NOMO-1 treated with dmso at 0.1 percent for 144 hours (cell line): ENCODE results near the gene THRB.

Experiments
- DNase-seq: peaks from one replicate; lab custom pipeline; 2025; ENCODE audit not compliant: unreplicated experiment; lab: John Stamatoyannopoulos, UW

The THRB gene

GRCh38 chr3:24278543-24278942 is 216.1 kb downstream of the THRB start:
- no peak for DNase-seq

- no peak for DNase-seq
These were observed 221.2 kb downstream of the THRB start for GRCh38 chr3:24273491-24273890.

- DNase-seq, result no peak
These were observed 221.8 kb downstream of the THRB start for GRCh38 chr3:24272875-24273274.

GRCh38 chr3:24272408-24272807 is 222.2 kb downstream of the THRB start:
- no peak for DNase-seq

GRCh38 chr3:24271228-24271627 is 223.4 kb downstream of the THRB start:
- DNase-seq, result no peak

GRCh38 chr3:24270744-24271143 is 223.9 kb downstream of the THRB start:
- DNase-seq, result no peak

- no peak for DNase-seq
These were observed 224.4 kb downstream of the THRB start for GRCh38 chr3:24270204-24270691.

GRCh38 chr3:24264748-24265158 is 229.9 kb downstream of the THRB start:
- no peak for DNase-seq

GRCh38 chr3:24264011-24264410 is 230.6 kb downstream of the THRB start:
- no peak for DNase-seq

- no peak for DNase-seq
These were observed 231.5 kb downstream of the THRB start for GRCh38 chr3:24263069-24263668.

- no peak for DNase-seq
These were observed 233.1 kb downstream of the THRB start for GRCh38 chr3:24261521-24261920.

- no peak for DNase-seq
These were observed 234.6 kb downstream of the THRB start for GRCh38 chr3:24259901-24260512.

- no peak for DNase-seq
These were observed 235.7 kb downstream of the THRB start for GRCh38 chr3:24258727-24259600.

GRCh38 chr3:24258260-24258659 is 236.4 kb downstream of the THRB start:
- DNase-seq, result no peak

- DNase-seq, result no peak
These were observed 239.2 kb downstream of the THRB start for GRCh38 chr3:24255414-24255813.

GRCh38 chr3:24254649-24255048 is 240.0 kb downstream of the THRB start:
- DNase-seq, result no peak

- DNase-seq, result no peak
These were observed 241.3 kb downstream of the THRB start for GRCh38 chr3:24253336-24253735.

GRCh38 chr3:24249523-24249922 is 245.1 kb downstream of the THRB start:
- no peak for DNase-seq

- no peak for DNase-seq
These were observed 249.6 kb downstream of the THRB start for GRCh38 chr3:24245056-24245455.

GRCh38 chr3:24244491-24244890 is 250.2 kb downstream of the THRB start:
- DNase-seq, result no peak

- DNase-seq, result no peak
These were observed 252.5 kb downstream of the THRB start for GRCh38 chr3:24242012-24242698.
